GM19023 (cell line): ENCODE results near the gene ACTR3.

Experiments
- ATAC-seq: cut with Tn5 transposase; IDR thresholded peaks from one replicate; pipeline ENCODE4 v1.9.1; 2021; ENCODE audit warnings: mild to moderate bottlenecking, moderate library complexity; ENCODE audit not compliant: unreplicated experiment

Gene ACTR3

DNA sequence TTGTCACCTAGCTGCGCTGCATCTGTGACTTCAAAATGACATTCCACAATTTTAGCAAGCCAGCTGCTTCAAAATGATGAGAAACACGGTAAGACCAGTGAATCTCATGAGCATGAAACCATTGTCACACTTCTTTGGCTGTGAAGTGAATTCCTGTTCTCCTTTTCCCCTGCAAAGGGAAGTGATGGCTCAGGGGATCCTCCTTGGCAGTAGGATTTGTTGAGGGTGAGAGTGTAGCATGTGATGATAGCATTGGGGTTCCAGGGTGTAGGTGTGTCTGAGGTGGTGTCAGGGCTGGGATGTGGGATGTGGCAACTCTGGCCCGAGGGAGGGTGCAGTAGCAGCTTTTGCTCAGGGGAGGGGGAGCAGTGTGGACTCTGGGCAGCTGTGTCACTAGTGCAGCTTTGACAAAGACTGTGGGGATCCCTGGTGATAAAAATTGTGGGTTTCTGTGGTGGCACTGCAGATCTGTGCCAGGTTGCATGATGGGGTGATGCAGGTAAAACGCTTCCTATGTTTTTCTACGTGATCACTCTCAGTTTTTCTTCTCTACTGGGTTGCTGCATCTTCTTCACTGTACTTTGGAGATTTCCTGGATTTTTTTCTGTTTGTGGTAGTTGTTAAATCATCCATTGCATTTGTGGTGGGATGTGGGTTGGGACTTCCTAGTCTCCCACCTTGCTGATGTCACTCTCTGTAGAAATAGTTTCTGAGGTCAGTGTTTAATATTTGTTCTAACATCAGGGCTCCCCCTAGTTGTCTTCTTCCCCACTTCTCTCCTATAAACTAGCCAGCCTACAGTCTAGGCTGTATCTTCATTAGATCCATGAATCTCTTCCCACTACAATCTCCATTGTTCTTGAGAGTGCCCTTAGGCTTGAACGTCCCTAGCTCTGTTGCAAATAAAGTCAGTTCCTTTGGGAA is 107.0 kb downstream of the ACTR3 start:
- no peak for ATAC-seq

- no peak for ATAC-seq
Measured at GRCh38 chr2:114001152-114001551, 111.3 kb downstream of the ACTR3 start.

- no peak for ATAC-seq
Measured at GRCh38 chr2:114001937-114002336, 112.0 kb downstream of the ACTR3 start.

DNA sequence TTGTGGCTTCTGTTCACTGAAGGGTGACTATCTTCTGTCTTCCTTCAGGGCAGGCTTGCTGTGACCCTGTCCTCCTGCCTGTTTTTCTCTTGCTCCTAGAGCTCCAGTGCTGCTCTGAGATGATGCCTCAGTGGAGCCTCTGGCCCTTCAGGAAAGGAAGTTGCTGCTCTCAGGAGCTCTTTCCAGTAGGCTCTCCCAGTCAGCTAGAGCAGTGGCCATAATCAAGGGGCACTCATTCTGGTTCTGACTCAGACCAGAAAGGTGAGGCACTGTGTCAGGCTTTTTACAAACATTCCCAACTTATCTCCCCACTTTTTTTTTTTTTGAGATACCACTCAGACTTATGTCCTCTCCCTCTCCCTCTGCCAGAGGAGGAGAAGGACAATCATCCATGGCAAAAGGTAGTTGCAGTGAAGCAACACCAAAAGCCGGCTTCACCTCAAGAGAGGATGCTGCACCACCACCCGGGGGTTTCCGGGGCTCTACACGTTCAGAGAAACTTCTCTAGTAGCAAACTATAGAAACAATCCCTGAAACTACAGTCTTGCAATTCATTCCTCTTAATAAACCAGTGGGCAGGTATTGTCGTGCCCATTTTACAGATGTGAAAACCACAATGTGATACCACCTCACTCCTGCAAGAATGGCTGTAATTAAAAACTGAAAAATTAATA is 115.4 kb downstream of the ACTR3 start:
- ATAC-seq: no peak

DNA sequence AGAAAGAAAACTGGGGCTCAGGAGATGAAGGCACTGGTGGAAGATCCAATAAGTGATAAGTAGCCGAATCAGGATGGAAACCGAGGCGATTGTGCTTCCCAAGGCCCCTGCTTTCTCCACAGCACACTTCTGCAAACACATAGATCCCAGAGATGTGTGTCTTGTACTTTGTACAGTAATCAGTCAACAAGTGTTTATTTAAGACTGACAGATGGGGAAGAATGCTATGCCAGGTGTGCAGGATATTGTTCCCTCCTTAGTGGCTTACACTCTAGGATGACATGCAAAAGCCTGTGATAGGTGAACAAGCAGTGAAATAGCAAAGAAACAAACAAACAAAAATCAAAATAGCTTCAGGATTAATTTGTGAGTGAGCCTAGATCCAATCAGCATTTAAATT is 116.6 kb downstream of the ACTR3 start:
- no peak for ATAC-seq

DNA sequence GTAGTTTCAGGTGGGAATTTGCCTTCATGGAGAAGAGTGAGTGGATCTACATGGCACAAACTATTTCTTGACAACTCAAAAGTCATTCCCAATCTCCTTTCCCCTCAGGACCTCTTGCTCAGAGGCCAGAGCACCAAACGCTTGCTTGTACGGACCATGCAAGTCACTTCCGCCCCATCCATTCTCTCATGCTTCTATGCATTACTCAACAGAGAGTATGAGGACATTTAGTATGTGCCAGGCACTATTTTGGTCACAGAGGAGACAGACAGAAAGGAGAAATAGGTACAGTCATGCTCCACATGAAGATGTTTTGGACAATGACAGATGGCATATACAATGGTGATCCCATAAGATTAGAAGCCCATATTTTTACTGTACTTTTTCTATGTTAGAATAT is 117.5 kb downstream of the ACTR3 start:
- no peak for ATAC-seq

DNA sequence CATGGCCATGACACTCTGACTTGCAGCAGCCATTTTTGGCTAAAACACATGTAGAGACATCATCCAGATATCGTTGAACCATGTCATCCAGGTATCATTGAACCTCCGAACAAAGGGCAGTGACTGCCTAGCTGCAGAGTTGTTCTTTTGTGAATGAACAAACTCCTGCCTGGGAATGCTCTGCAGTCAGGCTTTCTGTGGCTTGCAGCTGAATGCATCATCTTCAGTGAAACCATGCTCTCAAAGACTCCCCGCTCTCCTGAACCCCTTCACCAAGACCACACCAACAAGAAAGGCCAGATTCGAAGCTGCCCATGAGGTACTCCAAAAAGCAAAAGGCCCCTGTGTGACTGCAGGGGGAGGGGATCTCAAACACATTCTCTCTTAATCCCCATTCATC is 118.8 kb downstream of the ACTR3 start:
- no peak for ATAC-seq

GRCh38 chr2:114009205-114009944 is 119.5 kb downstream of the ACTR3 start:
- ATAC-seq: no peak

- no peak for ATAC-seq
Measured at GRCh38 chr2:114010001-114010400, 120.1 kb downstream of the ACTR3 start.

DNA sequence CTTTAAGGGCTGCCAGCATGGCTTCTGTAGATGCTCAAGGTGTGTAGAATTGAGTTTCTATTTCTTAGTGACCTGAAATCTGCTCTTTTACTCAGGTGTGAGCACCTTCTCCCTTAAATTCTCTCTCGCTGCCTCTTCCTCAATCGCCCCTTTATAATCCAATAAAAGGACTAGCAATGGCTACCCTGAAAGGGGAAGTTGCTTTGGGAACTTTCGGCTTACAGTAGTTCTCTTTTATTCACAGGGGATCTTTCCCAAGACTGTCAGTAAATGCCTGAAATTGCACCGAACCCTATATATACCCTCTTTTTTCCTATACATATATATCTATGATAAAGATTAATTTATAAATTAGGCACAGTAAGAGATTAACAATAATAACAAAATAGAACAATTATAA is 121.8 kb downstream of the ACTR3 start:
- ATAC-seq: no peak
